ENCODE data around the gene GH2.
"Not testable (repeated sequence)": the region's sequence is repeated elsewhere in the genome, so short reads cannot be mapped to it uniquely, and the experiment has no call there.

DNA sequence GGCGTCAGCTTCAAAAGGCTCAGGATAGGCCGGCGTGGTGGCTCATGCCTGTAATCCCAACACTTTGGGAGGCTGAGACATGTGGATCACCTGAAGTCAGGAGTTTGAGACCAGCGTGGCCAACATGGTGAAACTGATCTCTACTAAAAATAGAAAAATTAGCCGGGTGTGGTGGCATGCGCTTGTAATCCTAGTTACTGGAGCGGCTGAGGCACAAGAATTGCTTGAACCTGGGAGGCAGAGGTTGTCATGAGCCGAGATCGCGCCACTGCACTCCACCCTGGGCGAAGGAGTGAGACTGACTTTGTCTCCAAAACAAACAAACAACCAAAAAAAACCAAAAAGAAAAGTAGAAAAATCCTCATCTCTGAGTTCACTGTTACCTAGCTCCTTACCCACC lies 3.4 kb upstream of the GH2 start:
- TF ChIP-seq, protein P1, sequence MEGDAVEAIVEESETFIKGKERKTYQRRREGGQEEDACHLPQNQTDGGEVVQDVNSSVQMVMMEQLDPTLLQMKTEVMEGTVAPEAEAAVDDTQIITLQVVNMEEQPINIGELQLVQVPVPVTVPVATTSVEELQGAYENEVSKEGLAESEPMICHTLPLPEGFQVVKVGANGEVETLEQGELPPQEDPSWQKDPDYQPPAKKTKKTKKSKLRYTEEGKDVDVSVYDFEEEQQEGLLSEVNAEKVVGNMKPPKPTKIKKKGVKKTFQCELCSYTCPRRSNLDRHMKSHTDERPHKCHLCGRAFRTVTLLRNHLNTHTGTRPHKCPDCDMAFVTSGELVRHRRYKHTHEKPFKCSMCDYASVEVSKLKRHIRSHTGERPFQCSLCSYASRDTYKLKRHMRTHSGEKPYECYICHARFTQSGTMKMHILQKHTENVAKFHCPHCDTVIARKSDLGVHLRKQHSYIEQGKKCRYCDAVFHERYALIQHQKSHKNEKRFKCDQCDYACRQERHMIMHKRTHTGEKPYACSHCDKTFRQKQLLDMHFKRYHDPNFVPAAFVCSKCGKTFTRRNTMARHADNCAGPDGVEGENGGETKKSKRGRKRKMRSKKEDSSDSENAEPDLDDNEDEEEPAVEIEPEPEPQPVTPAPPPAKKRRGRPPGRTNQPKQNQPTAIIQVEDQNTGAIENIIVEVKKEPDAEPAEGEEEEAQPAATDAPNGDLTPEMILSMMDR (IDR thresholded peaks at IDR 0.05; ENCODE audit: poor library complexity, severe bottlenecking): not testable (repeated sequence)
- TF ChIP-seq, protein P2, sequence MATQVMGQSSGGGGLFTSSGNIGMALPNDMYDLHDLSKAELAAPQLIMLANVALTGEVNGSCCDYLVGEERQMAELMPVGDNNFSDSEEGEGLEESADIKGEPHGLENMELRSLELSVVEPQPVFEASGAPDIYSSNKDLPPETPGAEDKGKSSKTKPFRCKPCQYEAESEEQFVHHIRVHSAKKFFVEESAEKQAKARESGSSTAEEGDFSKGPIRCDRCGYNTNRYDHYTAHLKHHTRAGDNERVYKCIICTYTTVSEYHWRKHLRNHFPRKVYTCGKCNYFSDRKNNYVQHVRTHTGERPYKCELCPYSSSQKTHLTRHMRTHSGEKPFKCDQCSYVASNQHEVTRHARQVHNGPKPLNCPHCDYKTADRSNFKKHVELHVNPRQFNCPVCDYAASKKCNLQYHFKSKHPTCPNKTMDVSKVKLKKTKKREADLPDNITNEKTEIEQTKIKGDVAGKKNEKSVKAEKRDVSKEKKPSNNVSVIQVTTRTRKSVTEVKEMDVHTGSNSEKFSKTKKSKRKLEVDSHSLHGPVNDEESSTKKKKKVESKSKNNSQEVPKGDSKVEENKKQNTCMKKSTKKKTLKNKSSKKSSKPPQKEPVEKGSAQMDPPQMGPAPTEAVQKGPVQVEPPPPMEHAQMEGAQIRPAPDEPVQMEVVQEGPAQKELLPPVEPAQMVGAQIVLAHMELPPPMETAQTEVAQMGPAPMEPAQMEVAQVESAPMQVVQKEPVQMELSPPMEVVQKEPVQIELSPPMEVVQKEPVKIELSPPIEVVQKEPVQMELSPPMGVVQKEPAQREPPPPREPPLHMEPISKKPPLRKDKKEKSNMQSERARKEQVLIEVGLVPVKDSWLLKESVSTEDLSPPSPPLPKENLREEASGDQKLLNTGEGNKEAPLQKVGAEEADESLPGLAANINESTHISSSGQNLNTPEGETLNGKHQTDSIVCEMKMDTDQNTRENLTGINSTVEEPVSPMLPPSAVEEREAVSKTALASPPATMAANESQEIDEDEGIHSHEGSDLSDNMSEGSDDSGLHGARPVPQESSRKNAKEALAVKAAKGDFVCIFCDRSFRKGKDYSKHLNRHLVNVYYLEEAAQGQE (IDR thresholded peaks at IDR 0.05; ENCODE audit: borderline replicate concordance): not testable (repeated sequence)
- not testable (repeated sequence) for TF ChIP-seq POLR2AphosphoS5 (IDR thresholded peaks at IDR 0.05); EZH2 (IDR thresholded peaks at IDR 0.05; ENCODE audit: borderline replicate concordance, insufficient read depth, low read length, poor library complexity, severe bottlenecking); SMC3 (conservative IDR thresholded peaks at IDR 0.05; ENCODE audit: poor library complexity); EP300 (conservative IDR thresholded peaks at IDR 0.05; ENCODE audit: poor library complexity, severe bottlenecking); RAD21 (conservative IDR thresholded peaks at IDR 0.05)

Data from neural cell (in vitro differentiated cells).